Mucosa of rectum (tissue), 2 donors: Measurements from ENCODE around the gene TAAR2.

ENCODE experiments used
- H3K27ac ChIP-seq, 2 donors: one replicate each; pipeline ENCODE4 v1.7.0; 2013; ENCODE audit warnings: inconsistent platforms in 2 of 2, low read depth in 2 of 2, low read length in 2 of 2
- H3K27me3 ChIP-seq, 2 donors: one replicate each; pipeline ENCODE4 v1.7.0; 2013; ENCODE audit warnings: low read length in 2 of 2; ENCODE audit not compliant: control insufficient read depth in 2 of 2, insufficient read depth in 2 of 2
- H3K36me3 ChIP-seq, 2 donors: one replicate each; pipeline ENCODE4 v1.7.0; 2013; ENCODE audit warnings: low read length in 2 of 2; ENCODE audit not compliant: control insufficient read depth in 2 of 2, insufficient read depth in 2 of 2
- H3K4me1 ChIP-seq, 2 donors: one replicate each; pipeline ENCODE4 v1.7.0; 2013; ENCODE audit warnings: low read length in 2 of 2, mild to moderate bottlenecking in 1 of 2; ENCODE audit not compliant: control insufficient read depth in 2 of 2, insufficient read depth in 2 of 2
- H3K4me3 ChIP-seq, 2 donors: one replicate each; pipeline ENCODE4 v1.7.0; 2013; ENCODE audit warnings: low read length in 2 of 2
- H3K9ac ChIP-seq, 2 donors: one replicate each; pipeline ENCODE4 v1.7.0; 2013; ENCODE audit warnings: low read length in 2 of 2, low read depth in 1 of 2, mild to moderate bottlenecking in 1 of 2
- H3K9me3 ChIP-seq, 2 donors: one replicate each; pipeline ENCODE4 v1.7.0; 2013; ENCODE audit warnings: low read length in 2 of 2; ENCODE audit not compliant: control insufficient read depth in 2 of 2
- donor health status: healthy.
- donor health status: Normal muscosa, but diverticular disease.

Gene TAAR2

GRCh38 chr6:132589454-132589853, 34.6 kb downstream of the TAAR2 start, which contains the start of gene TAAR5:
Gene TAAR5, minus strand, starts transcription at chr6:132589741. Its CDS starts 55 bp downstream, at chr6:132589686.
- no peak within 1 kb of the TSS for H3K4me3 ChIP-seq
- H3K9ac ChIP-seq, result no peak within 1 kb of the TSS
- no peaks in the 10 kb centered on the region for H3K36me3 ChIP-seq
- H3K27ac ChIP-seq, result no peak within 1 kb of the TSS
- H3K27me3 ChIP-seq, result peaks cover 0 to 2% of the 10 kb centered on the region in 2 donors
- H3K9me3 ChIP-seq, result no peaks in the 10 kb centered on the region
- H3K4me1 ChIP-seq, result no peaks in the 10 kb centered on the region

- Histone ChIP-seq H3K27ac (no peak overlapping the region), H3K4me1 (no peaks in the 10 kb centered on the region), H3K9me3 (no peaks in the 10 kb centered on the region), H3K27me3 (peaks cover 0 to 2% of the 10 kb centered on the region in 2 donors), H3K4me3 (no peak overlapping the region), H3K36me3 (no peaks in the 10 kb centered on the region), H3K9ac (no peak overlapping the region)
Observed at GRCh38 chr6:132587424-132587823, 36.7 kb downstream of the TAAR2 start.

GRCh38 chr6:132584698-132585097, 39.4 kb downstream of the TAAR2 start:
- Histone ChIP-seq H3K27me3 (peaks cover 0 to 2% of the 10 kb centered on the region in 2 donors), H3K36me3 (no peaks in the 10 kb centered on the region), H3K27ac (no peak overlapping the region), H3K9me3 (no peaks in the 10 kb centered on the region), H3K9ac (no peak overlapping the region), H3K4me1 (no peaks in the 10 kb centered on the region), H3K4me3 (no peak overlapping the region)

- H3K4me3 ChIP-seq, result no peak overlapping the region
- H3K9ac ChIP-seq, result no peak overlapping the region
- no peak overlapping the region for H3K27ac ChIP-seq
- H3K9me3 ChIP-seq, result no peaks in the 10 kb centered on the region
- H3K36me3 ChIP-seq, result no peaks in the 10 kb centered on the region
- H3K27me3 ChIP-seq, result peaks cover 0 to 8% of the 10 kb centered on the region in 2 donors
- no peaks in the 10 kb centered on the region for H3K4me1 ChIP-seq
Observed at GRCh38 chr6:132571774-132572173, 52.3 kb downstream of the TAAR2 start.

- Histone ChIP-seq H3K4me3 (no peak within 1 kb of the TSS), H3K36me3 (no peaks in the 10 kb centered on the region), H3K27me3 (peaks cover 0 to 8% of the 10 kb centered on the region in 2 donors), H3K27ac (no peak within 1 kb of the TSS), H3K9ac (no peak within 1 kb of the TSS), H3K9me3 (no peaks in the 10 kb centered on the region), H3K4me1 (no peaks in the 10 kb centered on the region)
Observed at GRCh38 chr6:132570221-132570777, 53.8 kb downstream of the TAAR2 start, which contains the start of gene TAAR6. Gene TAAR6, plus strand, starts transcription at chr6:132570322. Its CDS starts 0 bp downstream, at chr6:132570322.

DNA sequence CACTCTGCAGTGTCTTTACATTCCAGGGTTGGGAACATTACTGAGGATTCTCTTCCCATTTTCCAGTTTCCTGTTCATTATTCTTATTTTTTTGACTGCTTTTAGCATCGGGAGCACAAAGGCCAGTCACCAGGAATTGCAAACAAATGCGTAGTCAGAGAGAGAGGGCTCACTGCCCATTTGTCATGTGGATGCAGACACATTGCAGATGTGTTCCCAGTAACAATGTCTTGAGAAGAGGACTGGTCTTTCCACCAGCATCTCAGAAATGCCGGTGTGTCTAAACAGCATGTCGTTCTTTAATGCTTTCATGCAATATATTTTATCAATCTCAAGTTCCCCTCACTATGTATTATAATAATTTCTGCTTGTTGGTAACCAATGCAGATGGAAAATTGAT, 54.9 kb downstream of the TAAR2 start:
- H3K27me3 ChIP-seq, result peaks cover 0 to 8% of the 10 kb centered on the region in 2 donors
- H3K36me3 ChIP-seq, result no peaks in the 10 kb centered on the region
- no peak overlapping the region for H3K4me3 ChIP-seq
- H3K9me3 ChIP-seq, result no peaks in the 10 kb centered on the region
- H3K4me1 ChIP-seq, result no peaks in the 10 kb centered on the region
- H3K27ac ChIP-seq, result no peak overlapping the region
- H3K9ac ChIP-seq, result no peak overlapping the region

- Histone ChIP-seq H3K36me3 (no peaks in the 10 kb centered on the region), H3K4me1 (no peaks in the 10 kb centered on the region), H3K27me3 (peaks cover 0 to 5% of the 10 kb centered on the region in 2 donors), H3K9ac (no peak overlapping the region), H3K4me3 (no peak overlapping the region), H3K9me3 (no peaks in the 10 kb centered on the region), H3K27ac (no peak overlapping the region)
Observed at GRCh38 chr6:132568611-132569010, 55.5 kb downstream of the TAAR2 start.

GRCh38 chr6:132567566-132567965, 56.5 kb downstream of the TAAR2 start:
- H3K36me3 ChIP-seq, result no peaks in the 10 kb centered on the region
- H3K27ac ChIP-seq, result no peak overlapping the region
- no peaks in the 10 kb centered on the region for H3K4me1 ChIP-seq
- H3K4me3 ChIP-seq, result no peak overlapping the region
- peaks cover 0 to 5% of the 10 kb centered on the region in 2 donors for H3K27me3 ChIP-seq
- no peak overlapping the region for H3K9ac ChIP-seq
- H3K9me3 ChIP-seq, result no peaks in the 10 kb centered on the region
